ENCODE results near the gene TOP3A. TPM values are rescaled to one million over a fixed set of nuclear protein-coding genes. Genes with fewer than 3 reads are reported as not detected.
A peak's percentile ranks its signal among the peaks of the same experiment; 100 is the strongest.

Gene TOP3A
- total RNA-seq, 1 experiment from 2014 or later = 56.1 TPM

DNA sequence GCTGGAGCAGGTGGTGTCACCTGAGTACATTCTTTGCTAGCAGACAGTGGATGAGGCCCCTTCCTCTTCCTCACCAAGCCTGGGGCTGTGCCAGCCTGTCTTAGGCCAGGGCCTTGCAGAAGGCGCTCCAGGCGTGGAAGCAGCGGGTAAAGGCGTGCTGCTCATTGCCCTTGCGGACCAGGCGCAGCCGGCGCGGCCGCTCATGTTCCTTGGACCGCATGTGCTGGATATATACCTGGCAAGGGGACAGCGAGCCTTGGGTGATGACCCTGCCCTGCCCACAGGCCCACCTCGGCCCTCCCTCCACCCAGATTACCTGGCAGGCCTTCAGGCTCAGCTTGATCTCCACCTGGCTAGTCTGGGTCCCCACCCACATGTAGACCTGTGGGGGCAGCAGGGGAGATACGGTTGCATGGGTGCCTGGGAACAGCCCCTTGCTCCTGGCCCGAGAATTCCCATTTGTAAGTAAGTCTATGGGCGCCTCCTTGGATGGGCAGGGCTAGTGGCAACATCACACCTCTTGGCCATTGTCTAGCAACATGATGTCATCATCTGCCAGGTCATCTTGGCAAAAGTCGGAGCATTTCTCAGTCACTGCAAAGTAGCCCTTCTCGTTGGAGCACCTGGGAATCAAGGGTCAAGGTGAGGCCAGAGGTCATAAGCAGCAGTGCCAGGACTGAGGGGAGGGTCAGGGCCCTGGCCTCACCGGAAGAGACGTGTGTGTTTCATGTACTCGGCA is 69.6 kb downstream of the TOP3A start (continued):
- no peak for TF ChIP-seq TEAD4 (CRISPR knock-in tag; IDR thresholded peaks at IDR 0.05)
- TF ChIP-seq PRRX2 (CRISPR knock-in tag; IDR thresholded peaks at IDR 0.05) = no peak
- TF ChIP-seq, protein P1, sequence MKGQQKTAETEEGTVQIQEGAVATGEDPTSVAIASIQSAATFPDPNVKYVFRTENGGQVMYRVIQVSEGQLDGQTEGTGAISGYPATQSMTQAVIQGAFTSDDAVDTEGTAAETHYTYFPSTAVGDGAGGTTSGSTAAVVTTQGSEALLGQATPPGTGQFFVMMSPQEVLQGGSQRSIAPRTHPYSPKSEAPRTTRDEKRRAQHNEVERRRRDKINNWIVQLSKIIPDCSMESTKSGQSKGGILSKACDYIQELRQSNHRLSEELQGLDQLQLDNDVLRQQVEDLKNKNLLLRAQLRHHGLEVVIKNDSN (CRISPR knock-in tag; IDR thresholded peaks at IDR 0.05) = no peak
- no peak for TF ChIP-seq IRF1 (CRISPR knock-in tag; IDR thresholded peaks at IDR 0.05)
- TF ChIP-seq, protein P2, sequence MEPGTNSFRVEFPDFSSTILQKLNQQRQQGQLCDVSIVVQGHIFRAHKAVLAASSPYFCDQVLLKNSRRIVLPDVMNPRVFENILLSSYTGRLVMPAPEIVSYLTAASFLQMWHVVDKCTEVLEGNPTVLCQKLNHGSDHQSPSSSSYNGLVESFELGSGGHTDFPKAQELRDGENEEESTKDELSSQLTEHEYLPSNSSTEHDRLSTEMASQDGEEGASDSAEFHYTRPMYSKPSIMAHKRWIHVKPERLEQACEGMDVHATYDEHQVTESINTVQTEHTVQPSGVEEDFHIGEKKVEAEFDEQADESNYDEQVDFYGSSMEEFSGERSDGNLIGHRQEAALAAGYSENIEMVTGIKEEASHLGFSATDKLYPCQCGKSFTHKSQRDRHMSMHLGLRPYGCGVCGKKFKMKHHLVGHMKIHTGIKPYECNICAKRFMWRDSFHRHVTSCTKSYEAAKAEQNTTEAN (CRISPR knock-in tag; IDR thresholded peaks at IDR 0.05) = no peak
- TF ChIP-seq RORB (CRISPR knock-in tag; IDR thresholded peaks at IDR 0.05) = no peak
- TF ChIP-seq SMAD3 (CRISPR knock-in tag; IDR thresholded peaks at IDR 0.05; ENCODE audit: borderline replicate concordance) = no peak

DNA sequence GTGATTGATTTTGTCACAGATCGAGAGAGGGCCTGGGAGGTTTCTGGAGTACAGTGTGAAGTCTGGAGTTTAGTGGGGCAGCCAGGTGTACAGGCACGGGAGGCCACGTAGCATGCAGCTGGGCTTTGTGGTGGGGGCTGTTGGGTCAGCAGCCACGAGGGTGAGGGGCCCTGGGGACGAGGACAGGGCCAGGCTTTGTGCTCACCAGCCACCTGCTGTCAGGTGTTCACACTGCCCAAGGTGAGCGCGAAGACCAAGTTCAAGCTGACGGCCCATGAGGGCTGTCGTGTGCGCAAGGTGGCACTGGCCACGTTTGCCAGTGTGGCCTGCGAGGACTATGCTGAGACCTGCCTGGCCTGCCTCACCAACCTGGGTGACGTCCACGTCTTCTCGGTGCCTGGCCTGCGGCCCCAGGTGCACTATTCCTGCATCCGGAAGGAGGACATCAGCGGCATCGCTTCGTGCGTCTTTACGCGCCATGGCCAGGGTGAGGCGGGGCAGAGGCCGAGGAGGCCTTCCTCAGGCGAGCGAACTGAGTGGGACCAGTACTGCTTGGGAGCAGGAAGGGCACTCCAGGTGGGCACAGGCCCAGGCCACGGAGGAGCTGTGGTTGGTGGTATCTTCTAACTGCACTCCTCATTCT is 73.4 kb downstream of the TOP3A start:
- Mint-ChIP-seq H3K4me1 (peaks cover 8% of the 10 kb centered on the region), H3K27ac (no peak overlapping the region), H3K9me3 (no peaks in the 10 kb centered on the region), H3K4me3 (no peak overlapping the region), H3K36me3 (peaks cover 30% of the 10 kb centered on the region), H3K27me3 (ENCODE audit: low read depth) (no peaks in the 10 kb centered on the region)
- ATAC-seq = peak; percentile 49
- peak; percentile 39 for DNase-seq (ENCODE audit: low spot score)
- ChIA-PET POLR2A (interaction anchor here (0.9 kb wide), 1 partner anchor 12 kb away, joined by 3 read pairs; no protein-coding TSS in a partner anchor), CTCF (no interaction called here)
- TF ChIP-seq ATF1 (CRISPR knock-in tag; IDR thresholded peaks at IDR 0.05) = no peak
- TF ChIP-seq, protein P3, sequence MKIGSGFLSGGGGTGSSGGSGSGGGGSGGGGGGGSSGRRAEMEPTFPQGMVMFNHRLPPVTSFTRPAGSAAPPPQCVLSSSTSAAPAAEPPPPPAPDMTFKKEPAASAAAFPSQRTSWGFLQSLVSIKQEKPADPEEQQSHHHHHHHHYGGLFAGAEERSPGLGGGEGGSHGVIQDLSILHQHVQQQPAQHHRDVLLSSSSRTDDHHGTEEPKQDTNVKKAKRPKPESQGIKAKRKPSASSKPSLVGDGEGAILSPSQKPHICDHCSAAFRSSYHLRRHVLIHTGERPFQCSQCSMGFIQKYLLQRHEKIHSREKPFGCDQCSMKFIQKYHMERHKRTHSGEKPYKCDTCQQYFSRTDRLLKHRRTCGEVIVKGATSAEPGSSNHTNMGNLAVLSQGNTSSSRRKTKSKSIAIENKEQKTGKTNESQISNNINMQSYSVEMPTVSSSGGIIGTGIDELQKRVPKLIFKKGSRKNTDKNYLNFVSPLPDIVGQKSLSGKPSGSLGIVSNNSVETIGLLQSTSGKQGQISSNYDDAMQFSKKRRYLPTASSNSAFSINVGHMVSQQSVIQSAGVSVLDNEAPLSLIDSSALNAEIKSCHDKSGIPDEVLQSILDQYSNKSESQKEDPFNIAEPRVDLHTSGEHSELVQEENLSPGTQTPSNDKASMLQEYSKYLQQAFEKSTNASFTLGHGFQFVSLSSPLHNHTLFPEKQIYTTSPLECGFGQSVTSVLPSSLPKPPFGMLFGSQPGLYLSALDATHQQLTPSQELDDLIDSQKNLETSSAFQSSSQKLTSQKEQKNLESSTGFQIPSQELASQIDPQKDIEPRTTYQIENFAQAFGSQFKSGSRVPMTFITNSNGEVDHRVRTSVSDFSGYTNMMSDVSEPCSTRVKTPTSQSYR (CRISPR knock-in tag; IDR thresholded peaks at IDR 0.05) = no peak
- TF ChIP-seq FOXJ3 (CRISPR knock-in tag; IDR thresholded peaks at IDR 0.05; ENCODE audit: borderline replicate concordance) = no peak
- TF ChIP-seq SMAD3 (CRISPR knock-in tag; IDR thresholded peaks at IDR 0.05; ENCODE audit: borderline replicate concordance) = no peak
- no peak for TF ChIP-seq ZNF219 (CRISPR knock-in tag; IDR thresholded peaks at IDR 0.05; ENCODE audit: borderline replicate concordance)
- no peak for TF ChIP-seq ZNF416 (CRISPR knock-in tag; IDR thresholded peaks at IDR 0.05)
- TF ChIP-seq ZBTB21 (CRISPR knock-in tag; IDR thresholded peaks at IDR 0.05; ENCODE audit: borderline replicate concordance) = no peak
- TF ChIP-seq OVOL2 (CRISPR knock-in tag; IDR thresholded peaks at IDR 0.05; ENCODE audit: borderline replicate concordance) = no peak
- no peak for TF ChIP-seq KAT7 (CRISPR knock-in tag; IDR thresholded peaks at IDR 0.05; ENCODE audit: borderline replicate concordance)
- no peak for TF ChIP-seq ZNF671 (CRISPR knock-in tag; IDR thresholded peaks at IDR 0.05)
- TF ChIP-seq, protein P4, sequence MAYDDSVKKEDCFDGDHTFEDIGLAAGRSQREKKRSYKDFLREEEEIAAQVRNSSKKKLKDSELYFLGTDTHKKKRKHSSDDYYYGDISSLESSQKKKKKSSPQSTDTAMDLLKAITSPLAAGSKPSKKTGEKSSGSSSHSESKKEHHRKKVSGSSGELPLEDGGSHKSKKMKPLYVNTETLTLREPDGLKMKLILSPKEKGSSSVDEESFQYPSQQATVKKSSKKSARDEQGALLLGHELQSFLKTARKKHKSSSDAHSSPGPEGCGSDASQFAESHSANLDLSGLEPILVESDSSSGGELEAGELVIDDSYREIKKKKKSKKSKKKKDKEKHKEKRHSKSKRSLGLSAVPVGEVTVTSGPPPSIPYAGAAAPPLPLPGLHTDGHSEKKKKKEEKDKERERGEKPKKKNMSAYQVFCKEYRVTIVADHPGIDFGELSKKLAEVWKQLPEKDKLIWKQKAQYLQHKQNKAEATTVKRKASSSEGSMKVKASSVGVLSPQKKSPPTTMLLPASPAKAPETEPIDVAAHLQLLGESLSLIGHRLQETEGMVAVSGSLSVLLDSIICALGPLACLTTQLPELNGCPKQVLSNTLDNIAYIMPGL (CRISPR knock-in tag; IDR thresholded peaks at IDR 0.05) = no peak
- no peak for TF ChIP-seq FOXP1 (CRISPR knock-in tag; IDR thresholded peaks at IDR 0.05; ENCODE audit: borderline replicate concordance)
- no peak for TF ChIP-seq E2F4 (CRISPR knock-in tag; IDR thresholded peaks at IDR 0.05; ENCODE audit: borderline replicate concordance, low read depth)
- TF ChIP-seq MYBL2 (CRISPR knock-in tag; IDR thresholded peaks at IDR 0.05) = no peak
- TF ChIP-seq, protein P5, sequence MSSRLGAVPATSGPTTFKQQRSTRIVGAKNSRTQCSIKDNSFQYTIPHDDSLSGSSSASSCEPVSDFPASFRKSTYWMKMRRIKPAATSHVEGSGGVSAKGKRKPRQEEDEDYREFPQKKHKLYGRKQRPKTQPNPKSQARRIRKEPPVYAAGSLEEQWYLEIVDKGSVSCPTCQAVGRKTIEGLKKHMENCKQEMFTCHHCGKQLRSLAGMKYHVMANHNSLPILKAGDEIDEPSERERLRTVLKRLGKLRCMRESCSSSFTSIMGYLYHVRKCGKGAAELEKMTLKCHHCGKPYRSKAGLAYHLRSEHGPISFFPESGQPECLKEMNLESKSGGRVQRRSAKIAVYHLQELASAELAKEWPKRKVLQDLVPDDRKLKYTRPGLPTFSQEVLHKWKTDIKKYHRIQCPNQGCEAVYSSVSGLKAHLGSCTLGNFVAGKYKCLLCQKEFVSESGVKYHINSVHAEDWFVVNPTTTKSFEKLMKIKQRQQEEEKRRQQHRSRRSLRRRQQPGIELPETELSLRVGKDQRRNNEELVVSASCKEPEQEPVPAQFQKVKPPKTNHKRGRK (CRISPR knock-in tag; IDR thresholded peaks at IDR 0.05; ENCODE audit: borderline replicate concordance) = no peak

All from WTC11 (cell line).